Keratinocyte (primary cell): Measurements from ENCODE around the gene ASCC3.

Source experiments
- EZH2 ChIP-seq: IDR thresholded peaks from one replicate; pipeline ENCODE4 v1.6.1; 2012; ENCODE audit warnings: inconsistent platforms, mild to moderate bottlenecking, low read length, moderate library complexity
- TF ChIP-seq, protein P1 (sequence below), 3 experiments: IDR thresholded peaks in 1 of 3; conservative IDR thresholded peaks in 1 of 3; optimal IDR thresholded peaks in 1 of 3; 2 replicates in 2 of 3; 3 replicates in 1 of 3; pipeline versions ENCODE3 to v1.5.1; 2011; ENCODE audit warnings: low read length in 3 of 3, mild to moderate bottlenecking in 3 of 3, moderate library complexity in 2 of 3, control low read depth in 1 of 3, inconsistent platforms in 1 of 3; ENCODE audit not compliant: insufficient read depth in 2 of 3; ENCODE audit errors: extremely low read depth in 1 of 3

GRCh38 chr6:100469101-100469859 is 411.8 kb downstream of the ASCC3 start:
- TF ChIP-seq, protein P1, sequence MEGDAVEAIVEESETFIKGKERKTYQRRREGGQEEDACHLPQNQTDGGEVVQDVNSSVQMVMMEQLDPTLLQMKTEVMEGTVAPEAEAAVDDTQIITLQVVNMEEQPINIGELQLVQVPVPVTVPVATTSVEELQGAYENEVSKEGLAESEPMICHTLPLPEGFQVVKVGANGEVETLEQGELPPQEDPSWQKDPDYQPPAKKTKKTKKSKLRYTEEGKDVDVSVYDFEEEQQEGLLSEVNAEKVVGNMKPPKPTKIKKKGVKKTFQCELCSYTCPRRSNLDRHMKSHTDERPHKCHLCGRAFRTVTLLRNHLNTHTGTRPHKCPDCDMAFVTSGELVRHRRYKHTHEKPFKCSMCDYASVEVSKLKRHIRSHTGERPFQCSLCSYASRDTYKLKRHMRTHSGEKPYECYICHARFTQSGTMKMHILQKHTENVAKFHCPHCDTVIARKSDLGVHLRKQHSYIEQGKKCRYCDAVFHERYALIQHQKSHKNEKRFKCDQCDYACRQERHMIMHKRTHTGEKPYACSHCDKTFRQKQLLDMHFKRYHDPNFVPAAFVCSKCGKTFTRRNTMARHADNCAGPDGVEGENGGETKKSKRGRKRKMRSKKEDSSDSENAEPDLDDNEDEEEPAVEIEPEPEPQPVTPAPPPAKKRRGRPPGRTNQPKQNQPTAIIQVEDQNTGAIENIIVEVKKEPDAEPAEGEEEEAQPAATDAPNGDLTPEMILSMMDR (optimal IDR thresholded peaks at IDR 0.05 in 1 of 3, IDR thresholded peaks at IDR 0.05 in 1 of 3, conservative IDR thresholded peaks at IDR 0.05 in 1 of 3; ENCODE audit: extremely low read depth in 1 of 3, insufficient read depth in 2 of 3, low read length in 3 of 3) = no peak
- TF ChIP-seq EZH2 = peak; percentile 76
